GM23338 (cell line): ENCODE measurements around the gene ANKRD44. TPM values are rescaled to one million over a fixed set of nuclear protein-coding genes. Genes with fewer than 3 reads are reported as not detected.

ENCODE experiments used
- ATAC-seq: fragments of 200-7000 bp; cut with Tn5 transposase; 3 replicates; pipeline ENCODE4 v1.9.1; 2020
- DNase-seq: peaks from one replicate; pipeline ENCODE4 v3.0.0-alpha.2; 2015; ENCODE audit warnings: low spot score
- H2AFZ ChIP-seq: fragments of 200-600 bp; sonication (generic); 2 replicates; pipeline ENCODE4 v1.8.0; 2016; ENCODE audit warnings: antibody characterized with exemption, mild to moderate bottlenecking, moderate library complexity
- H3F3A ChIP-seq: fragments of 200-600 bp; sonication (generic); replicated peaks from 2 replicates; pipeline ENCODE4 v1.8.0; 2017; ENCODE audit warnings: antibody characterized with exemption, mixed run types, low read depth
- H3K27ac ChIP-seq: fragments of 200-600 bp; sonication (generic); 2 replicates; pipeline ENCODE4 v1.6.1; 2016; ENCODE audit warnings: low read depth
- H3K27me3 ChIP-seq: fragments of 200-600 bp; sonication (generic); 2 replicates; pipeline ENCODE4 v1.8.0; 2016; ENCODE audit warnings: mild to moderate bottlenecking, mixed run types, moderate library complexity; ENCODE audit not compliant: insufficient read depth
- H3K36me3 ChIP-seq: fragments of 200-600 bp; sonication (generic); 2 replicates; pipeline ENCODE4 v1.8.0; 2016; ENCODE audit warnings: mild to moderate bottlenecking; ENCODE audit not compliant: insufficient read depth
- H3K4me1 ChIP-seq: fragments of 200-600 bp; sonication (generic); 2 replicates; pipeline ENCODE4 v1.8.0; 2016; ENCODE audit warnings: mild to moderate bottlenecking, moderate library complexity; ENCODE audit not compliant: insufficient read depth
- H3K4me2 ChIP-seq: fragments of 200-600 bp; sonication (generic); 2 replicates; pipeline ENCODE4 v1.7.1; 2017; ENCODE audit warnings: mixed run types
- H3K4me3 ChIP-seq: fragments of 200-600 bp; sonication (generic); 2 replicates; pipeline ENCODE4 v1.6.1; 2016; ENCODE audit warnings: mixed run types
- H3K79me2 ChIP-seq: fragments of 200-600 bp; sonication (generic); replicated peaks from 2 replicates; pipeline ENCODE4 v1.8.0; 2017; ENCODE audit warnings: mild to moderate bottlenecking; ENCODE audit not compliant: insufficient read depth
- H3K9me2 ChIP-seq: fragments of 200-600 bp; sonication (generic); 2 replicates; pipeline ENCODE4 v1.8.0; 2017; ENCODE audit not compliant: insufficient read depth
- H4K20me1 ChIP-seq: fragments of 200-600 bp; sonication (generic); replicated peaks from 2 replicates; pipeline ENCODE4 v1.8.0; 2017; ENCODE audit warnings: mild to moderate bottlenecking; ENCODE audit not compliant: insufficient read depth
- H3K27ac Mint-ChIP-seq: 2 replicates; pipeline ENCODE4 v1.8.0; 2020; ENCODE audit warnings: inconsistent platforms, mild to moderate bottlenecking, moderate library complexity, mixed read lengths
- H3K27me3 Mint-ChIP-seq: 3 replicates; pipeline ENCODE4 v1.8.0; 2022; ENCODE audit warnings: low read depth, mild to moderate bottlenecking, moderate library complexity, mixed read lengths, inconsistent platforms; ENCODE audit not compliant: insufficient read depth, poor library complexity
- H3K36me3 Mint-ChIP-seq: 3 replicates; pipeline ENCODE4 v1.8.0; 2021; ENCODE audit warnings: low read depth, mild to moderate bottlenecking, inconsistent platforms, moderate library complexity, mixed read lengths
- H3K4me1 Mint-ChIP-seq: 3 replicates; pipeline ENCODE4 v1.8.0; 2020; ENCODE audit warnings: mild to moderate bottlenecking, inconsistent platforms, mixed read lengths
- H3K4me3 Mint-ChIP-seq: 3 replicates; pipeline ENCODE4 v1.8.0; 2021; ENCODE audit warnings: moderate library complexity, mild to moderate bottlenecking, inconsistent platforms, mixed read lengths
- H3K9me3 Mint-ChIP-seq: 3 replicates; pipeline ENCODE4 v1.8.0; 2020; ENCODE audit warnings: moderate library complexity, mild to moderate bottlenecking, inconsistent platforms, mixed read lengths
- CREB1 ChIP-seq: fragments of 250-450 bp; sonication (Bioruptor Pico); IDR thresholded peaks from 2 replicates; pipeline ENCODE4 v1.5.0; 2020; ENCODE audit warnings: low read depth, mild to moderate bottlenecking, moderate library complexity
- EZH2 ChIP-seq: fragments of 200-600 bp; sonication (generic); IDR thresholded peaks from one replicate; pipeline ENCODE4 v1.8.0; 2017; ENCODE audit warnings: antibody characterized with exemption, mild to moderate bottlenecking, low read depth; ENCODE audit not compliant: unreplicated experiment
- EZH2phosphoT487 ChIP-seq: fragments of 200-600 bp; sonication (generic); IDR thresholded peaks from one replicate; pipeline ENCODE4 v1.8.1; 2018; ENCODE audit warnings: antibody characterized with exemption; ENCODE audit not compliant: unreplicated experiment
- JUNB ChIP-seq: IDR thresholded peaks from one replicate; pipeline ENCODE4 v1.6.1; 2016; ENCODE audit warnings: antibody characterized with exemption; ENCODE audit not compliant: unreplicated experiment
- NANOG ChIP-seq: IDR thresholded peaks from 2 replicates; pipeline ENCODE4 v1.6.1; 2016; ENCODE audit warnings: antibody characterized with exemption, borderline replicate concordance
- POLR2AphosphoS5 ChIP-seq: IDR thresholded peaks from 2 replicates; pipeline ENCODE4 v1.6.1; 2016; ENCODE audit warnings: antibody characterized with exemption, low read depth
- STAT1 ChIP-seq: IDR thresholded peaks from one replicate; pipeline ENCODE4 v1.6.1; 2016; ENCODE audit warnings: antibody characterized with exemption; ENCODE audit not compliant: unreplicated experiment
- ZNF114 ChIP-seq: fragments of 250-450 bp; sonication (Bioruptor Pico); IDR thresholded peaks from 2 replicates; pipeline ENCODE4 v1.5.0; 2020; ENCODE audit warnings: mild to moderate bottlenecking, moderate library complexity
- ZNF331 ChIP-seq: fragments of 250-450 bp; sonication (Bioruptor Pico); IDR thresholded peaks from 2 replicates; pipeline ENCODE4 v1.5.0; 2020; ENCODE audit warnings: low read depth, mild to moderate bottlenecking, moderate library complexity
- polyA plus RNA-seq: library from polyadenylated mRNA; unstranded; fragments of >200 nt; fragmentation: Nextera tagmentation; extraction: Ambion mirVana; gene quantifications from 2 replicates; pipeline ENCODE4 v1.2.1, GENCODE V29; 2016
- total RNA-seq: library from RNA; depleted of rRNA; stranded (reverse); fragments of >200 nt; shearing (Covaris generic); gene quantifications from 2 replicates; pipeline ENCODE4 v1.2.3, GENCODE V29; 2014
- TF ChIP-seq, protein P1 (sequence below): IDR thresholded peaks from 2 replicates; pipeline ENCODE4 v1.6.1; 2016; ENCODE audit warnings: antibody characterized with exemption
- TF ChIP-seq, protein P2 (sequence below): fragments of 250-450 bp; sonication (Bioruptor Pico); IDR thresholded peaks from 2 replicates; pipeline ENCODE4 v1.5.0; 2020; ENCODE audit warnings: mild to moderate bottlenecking, moderate library complexity
- TF ChIP-seq, protein P3 (sequence below), 2 experiments: fragments of 200-600 bp in 1 of 2; sonication (generic) in 1 of 2; conservative IDR thresholded peaks; 2 replicates each; pipeline versions ENCODE4 v1.5.1 to v1.6.1; 2016 to 2017; ENCODE audit warnings: antibody characterized with exemption in 2 of 2, low read depth in 2 of 2, mild to moderate bottlenecking in 2 of 2, moderate library complexity in 1 of 2
- TF ChIP-seq, protein P4 (sequence below): IDR thresholded peaks from one replicate; pipeline ENCODE4 v1.6.1; 2018; ENCODE audit warnings: antibody characterized with exemption; ENCODE audit not compliant: unreplicated experiment

Gene ANKRD44
- total and polyA plus RNA-seq, 2 experiments from 2014 or later: 0.44 to 0.56 TPM

DNA sequence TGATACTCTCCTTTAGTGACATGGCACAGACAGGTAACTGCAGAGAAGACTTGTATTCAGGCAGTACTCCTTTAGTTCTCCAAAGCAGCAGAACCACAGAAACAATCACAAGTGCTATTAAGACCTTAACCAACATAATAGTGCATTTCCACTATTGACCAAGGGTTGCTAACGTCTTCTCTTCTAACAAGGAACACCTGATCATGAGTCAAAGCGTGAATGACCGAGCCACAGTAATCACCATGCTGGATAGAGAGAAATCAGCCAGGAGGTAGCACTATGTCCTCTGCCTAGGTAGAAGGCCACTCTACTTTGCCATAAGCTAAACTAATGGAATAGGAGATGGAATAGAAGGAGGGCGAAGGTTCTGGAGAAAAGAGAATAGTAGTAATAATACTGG lies 161.0 kb downstream of the ANKRD44 start:
- Histone ChIP-seq H2AFZ (no peak overlapping the region), H3K9me2 (no peaks in the 10 kb centered on the region), H4K20me1 (no peaks in the 10 kb centered on the region), H3F3A (no peaks in the 10 kb centered on the region), H3K27me3 (no peaks in the 10 kb centered on the region), H3K36me3 (no peaks in the 10 kb centered on the region), H3K4me3 (no peak overlapping the region), H3K4me1 (no peaks in the 10 kb centered on the region), H3K79me2 (no peaks in the 10 kb centered on the region), H3K4me2 (no peak overlapping the region), H3K27ac (no peak overlapping the region)
- DNase-seq: no peak
- Mint-ChIP-seq H3K36me3 (no peaks in the 10 kb centered on the region), H3K27ac (no peak overlapping the region), H3K9me3 (no peaks in the 10 kb centered on the region), H3K4me3 (no peak overlapping the region), H3K4me1 (peaks cover 6% of the 10 kb centered on the region; the same call in 2 of the 3 replicates), H3K27me3 (peaks cover 1% of the 10 kb centered on the region)
- ATAC-seq: no peak
- TF ChIP-seq NANOG (no peak), ZNF331 (CRISPR knock-in tag) (no peak), ZNF114 (CRISPR knock-in tag) (no peak), EZH2phosphoT487 (no peak), POLR2AphosphoS5 (no peak), EZH2 (no peak), CREB1 (CRISPR knock-in tag) (no peak), STAT1 (no peak), JUNB (no peak)
- TF ChIP-seq, protein P1, sequence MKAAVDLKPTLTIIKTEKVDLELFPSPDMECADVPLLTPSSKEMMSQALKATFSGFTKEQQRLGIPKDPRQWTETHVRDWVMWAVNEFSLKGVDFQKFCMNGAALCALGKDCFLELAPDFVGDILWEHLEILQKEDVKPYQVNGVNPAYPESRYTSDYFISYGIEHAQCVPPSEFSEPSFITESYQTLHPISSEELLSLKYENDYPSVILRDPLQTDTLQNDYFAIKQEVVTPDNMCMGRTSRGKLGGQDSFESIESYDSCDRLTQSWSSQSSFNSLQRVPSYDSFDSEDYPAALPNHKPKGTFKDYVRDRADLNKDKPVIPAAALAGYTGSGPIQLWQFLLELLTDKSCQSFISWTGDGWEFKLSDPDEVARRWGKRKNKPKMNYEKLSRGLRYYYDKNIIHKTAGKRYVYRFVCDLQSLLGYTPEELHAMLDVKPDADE: no peak
- TF ChIP-seq, protein P2, sequence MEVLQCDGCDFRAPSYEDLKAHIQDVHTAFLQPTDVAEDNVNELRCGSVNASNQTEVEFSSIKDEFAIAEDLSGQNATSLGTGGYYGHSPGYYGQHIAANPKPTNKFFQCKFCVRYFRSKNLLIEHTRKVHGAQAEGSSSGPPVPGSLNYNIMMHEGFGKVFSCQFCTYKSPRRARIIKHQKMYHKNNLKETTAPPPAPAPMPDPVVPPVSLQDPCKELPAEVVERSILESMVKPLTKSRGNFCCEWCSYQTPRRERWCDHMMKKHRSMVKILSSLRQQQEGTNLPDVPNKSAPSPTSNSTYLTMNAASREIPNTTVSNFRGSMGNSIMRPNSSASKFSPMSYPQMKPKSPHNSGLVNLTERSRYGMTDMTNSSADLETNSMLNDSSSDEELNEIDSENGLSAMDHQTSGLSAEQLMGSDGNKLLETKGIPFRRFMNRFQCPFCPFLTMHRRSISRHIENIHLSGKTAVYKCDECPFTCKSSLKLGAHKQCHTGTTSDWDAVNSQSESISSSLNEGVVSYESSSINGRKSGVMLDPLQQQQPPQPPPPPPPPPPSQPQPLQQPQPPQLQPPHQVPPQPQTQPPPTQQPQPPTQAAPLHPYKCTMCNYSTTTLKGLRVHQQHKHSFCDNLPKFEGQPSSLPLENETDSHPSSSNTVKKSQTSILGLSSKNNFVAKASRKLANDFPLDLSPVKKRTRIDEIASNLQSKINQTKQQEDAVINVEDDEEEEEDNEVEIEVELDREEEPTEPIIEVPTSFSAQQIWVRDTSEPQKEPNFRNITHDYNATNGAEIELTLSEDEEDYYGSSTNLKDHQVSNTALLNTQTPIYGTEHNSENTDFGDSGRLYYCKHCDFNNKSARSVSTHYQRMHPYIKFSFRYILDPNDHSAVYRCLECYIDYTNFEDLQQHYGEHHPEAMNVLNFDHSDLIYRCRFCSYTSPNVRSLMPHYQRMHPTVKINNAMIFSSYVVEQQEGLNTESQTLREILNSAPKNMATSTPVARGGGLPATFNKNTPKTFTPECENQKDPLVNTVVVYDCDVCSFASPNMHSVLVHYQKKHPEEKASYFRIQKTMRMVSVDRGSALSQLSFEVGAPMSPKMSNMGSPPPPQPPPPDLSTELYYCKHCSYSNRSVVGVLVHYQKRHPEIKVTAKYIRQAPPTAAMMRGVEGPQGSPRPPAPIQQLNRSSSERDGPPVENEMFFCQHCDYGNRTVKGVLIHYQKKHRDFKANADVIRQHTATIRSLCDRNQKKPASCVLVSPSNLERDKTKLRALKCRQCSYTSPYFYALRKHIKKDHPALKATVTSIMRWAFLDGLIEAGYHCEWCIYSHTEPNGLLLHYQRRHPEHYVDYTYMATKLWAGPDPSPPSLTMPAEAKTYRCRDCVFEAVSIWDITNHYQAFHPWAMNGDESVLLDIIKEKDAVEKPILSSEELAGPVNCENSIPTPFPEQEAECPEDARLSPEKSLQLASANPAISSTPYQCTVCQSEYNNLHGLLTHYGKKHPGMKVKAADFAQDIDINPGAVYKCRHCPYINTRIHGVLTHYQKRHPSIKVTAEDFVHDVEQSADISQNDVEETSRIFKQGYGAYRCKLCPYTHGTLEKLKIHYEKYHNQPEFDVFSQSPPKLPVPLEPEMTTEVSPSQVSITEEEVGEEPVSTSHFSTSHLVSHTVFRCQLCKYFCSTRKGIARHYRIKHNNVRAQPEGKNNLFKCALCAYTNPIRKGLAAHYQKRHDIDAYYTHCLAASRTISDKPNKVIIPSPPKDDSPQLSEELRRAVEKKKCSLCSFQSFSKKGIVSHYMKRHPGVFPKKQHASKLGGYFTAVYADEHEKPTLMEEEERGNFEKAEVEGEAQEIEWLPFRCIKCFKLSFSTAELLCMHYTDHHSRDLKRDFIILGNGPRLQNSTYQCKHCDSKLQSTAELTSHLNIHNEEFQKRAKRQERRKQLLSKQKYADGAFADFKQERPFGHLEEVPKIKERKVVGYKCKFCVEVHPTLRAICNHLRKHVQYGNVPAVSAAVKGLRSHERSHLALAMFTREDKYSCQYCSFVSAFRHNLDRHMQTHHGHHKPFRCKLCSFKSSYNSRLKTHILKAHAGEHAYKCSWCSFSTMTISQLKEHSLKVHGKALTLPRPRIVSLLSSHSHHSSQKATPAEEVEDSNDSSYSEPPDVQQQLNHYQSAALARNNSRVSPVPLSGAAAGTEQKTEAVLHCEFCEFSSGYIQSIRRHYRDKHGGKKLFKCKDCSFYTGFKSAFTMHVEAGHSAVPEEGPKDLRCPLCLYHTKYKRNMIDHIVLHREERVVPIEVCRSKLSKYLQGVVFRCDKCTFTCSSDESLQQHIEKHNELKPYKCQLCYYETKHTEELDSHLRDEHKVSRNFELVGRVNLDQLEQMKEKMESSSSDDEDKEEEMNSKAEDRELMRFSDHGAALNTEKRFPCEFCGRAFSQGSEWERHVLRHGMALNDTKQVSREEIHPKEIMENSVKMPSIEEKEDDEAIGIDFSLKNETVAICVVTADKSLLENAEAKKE (CRISPR knock-in tag): no peak
- TF ChIP-seq, protein P3, sequence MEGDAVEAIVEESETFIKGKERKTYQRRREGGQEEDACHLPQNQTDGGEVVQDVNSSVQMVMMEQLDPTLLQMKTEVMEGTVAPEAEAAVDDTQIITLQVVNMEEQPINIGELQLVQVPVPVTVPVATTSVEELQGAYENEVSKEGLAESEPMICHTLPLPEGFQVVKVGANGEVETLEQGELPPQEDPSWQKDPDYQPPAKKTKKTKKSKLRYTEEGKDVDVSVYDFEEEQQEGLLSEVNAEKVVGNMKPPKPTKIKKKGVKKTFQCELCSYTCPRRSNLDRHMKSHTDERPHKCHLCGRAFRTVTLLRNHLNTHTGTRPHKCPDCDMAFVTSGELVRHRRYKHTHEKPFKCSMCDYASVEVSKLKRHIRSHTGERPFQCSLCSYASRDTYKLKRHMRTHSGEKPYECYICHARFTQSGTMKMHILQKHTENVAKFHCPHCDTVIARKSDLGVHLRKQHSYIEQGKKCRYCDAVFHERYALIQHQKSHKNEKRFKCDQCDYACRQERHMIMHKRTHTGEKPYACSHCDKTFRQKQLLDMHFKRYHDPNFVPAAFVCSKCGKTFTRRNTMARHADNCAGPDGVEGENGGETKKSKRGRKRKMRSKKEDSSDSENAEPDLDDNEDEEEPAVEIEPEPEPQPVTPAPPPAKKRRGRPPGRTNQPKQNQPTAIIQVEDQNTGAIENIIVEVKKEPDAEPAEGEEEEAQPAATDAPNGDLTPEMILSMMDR (conservative IDR thresholded peaks at IDR 0.05; ENCODE audit: low read depth in 2 of 2): no peak
- TF ChIP-seq, protein P4, sequence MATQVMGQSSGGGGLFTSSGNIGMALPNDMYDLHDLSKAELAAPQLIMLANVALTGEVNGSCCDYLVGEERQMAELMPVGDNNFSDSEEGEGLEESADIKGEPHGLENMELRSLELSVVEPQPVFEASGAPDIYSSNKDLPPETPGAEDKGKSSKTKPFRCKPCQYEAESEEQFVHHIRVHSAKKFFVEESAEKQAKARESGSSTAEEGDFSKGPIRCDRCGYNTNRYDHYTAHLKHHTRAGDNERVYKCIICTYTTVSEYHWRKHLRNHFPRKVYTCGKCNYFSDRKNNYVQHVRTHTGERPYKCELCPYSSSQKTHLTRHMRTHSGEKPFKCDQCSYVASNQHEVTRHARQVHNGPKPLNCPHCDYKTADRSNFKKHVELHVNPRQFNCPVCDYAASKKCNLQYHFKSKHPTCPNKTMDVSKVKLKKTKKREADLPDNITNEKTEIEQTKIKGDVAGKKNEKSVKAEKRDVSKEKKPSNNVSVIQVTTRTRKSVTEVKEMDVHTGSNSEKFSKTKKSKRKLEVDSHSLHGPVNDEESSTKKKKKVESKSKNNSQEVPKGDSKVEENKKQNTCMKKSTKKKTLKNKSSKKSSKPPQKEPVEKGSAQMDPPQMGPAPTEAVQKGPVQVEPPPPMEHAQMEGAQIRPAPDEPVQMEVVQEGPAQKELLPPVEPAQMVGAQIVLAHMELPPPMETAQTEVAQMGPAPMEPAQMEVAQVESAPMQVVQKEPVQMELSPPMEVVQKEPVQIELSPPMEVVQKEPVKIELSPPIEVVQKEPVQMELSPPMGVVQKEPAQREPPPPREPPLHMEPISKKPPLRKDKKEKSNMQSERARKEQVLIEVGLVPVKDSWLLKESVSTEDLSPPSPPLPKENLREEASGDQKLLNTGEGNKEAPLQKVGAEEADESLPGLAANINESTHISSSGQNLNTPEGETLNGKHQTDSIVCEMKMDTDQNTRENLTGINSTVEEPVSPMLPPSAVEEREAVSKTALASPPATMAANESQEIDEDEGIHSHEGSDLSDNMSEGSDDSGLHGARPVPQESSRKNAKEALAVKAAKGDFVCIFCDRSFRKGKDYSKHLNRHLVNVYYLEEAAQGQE: no peak
